SK-N-SH (cell line): Measurements from ENCODE around the gene KRTAP2-1. TPM values are rescaled to one million over a fixed set of nuclear protein-coding genes. Genes with fewer than 3 reads are reported as not detected.
"Not testable (repeated sequence)": the region's sequence is repeated elsewhere in the genome, so short reads cannot be mapped to it uniquely, and the experiment has no call there.

Source experiments
- CTCF ChIA-PET: fragments of 300-600, 350-600 bp; formaldehyde crosslinking; extraction: SDS; loops from one replicate; lab custom pipeline; 2021; lab: Yijun Ruan, JAX
- POLR2A ChIA-PET: fragments of 350-600 bp; sonication (Branson Sonifier 250); formaldehyde crosslinking; extraction: SDS; loops from one replicate; lab custom pipeline; 2020; ENCODE audit warnings: antibody characterized with exemption, inconsistent platforms; lab: Yijun Ruan, JAX
- DNase-seq: peaks from one replicate; pipeline ENCODE4 v3.0.0; 2012
- H2AFZ ChIP-seq: fragments of 200-600 bp; sonication (generic); 2 replicates; pipeline ENCODE4 v1.8.1; 2016; ENCODE audit warnings: antibody characterized with exemption, mild to moderate bottlenecking, low read depth
- H3F3A ChIP-seq: fragments of 200-600 bp; sonication (generic); replicated peaks from 2 replicates; pipeline ENCODE3; 2016; ENCODE audit warnings: antibody characterized with exemption, mild to moderate bottlenecking; ENCODE audit not compliant: insufficient read depth
- H3K27ac ChIP-seq, 2 experiments: fragments of 200-500 bp in 1 of 2; fragments of 200-600 bp in 1 of 2; sonication (Bioruptor generic) in 1 of 2; sonication (generic), shearing (Covaris generic) in 1 of 2; 2 replicates each; pipeline versions ENCODE4 v1.5.1 to v1.6.1; 2014 to 2016; ENCODE audit warnings: low read depth in 2 of 2, inconsistent platforms in 1 of 2, low read length in 1 of 2, mild to moderate bottlenecking in 1 of 2, mixed read lengths in 1 of 2
- H3K27me3 ChIP-seq: fragments of 200-600 bp; sonication (generic), shearing (Covaris generic); 2 replicates; pipeline ENCODE4 v1.6.1; 2016; ENCODE audit warnings: mixed run types; ENCODE audit not compliant: insufficient read depth
- H3K36me3 ChIP-seq, 2 experiments: fragments of 200-500 bp in 1 of 2; fragments of 200-600 bp in 1 of 2; sonication (Bioruptor generic) in 1 of 2; sonication (generic) in 1 of 2; replicated peaks in 1 of 2; 2 replicates each; pipeline versions ENCODE3 to v1.5.1; 2014 to 2016; ENCODE audit warnings: low read length in 1 of 2, mild to moderate bottlenecking in 1 of 2; ENCODE audit not compliant: insufficient read depth in 2 of 2, control insufficient read depth in 1 of 2
- H3K4me1 ChIP-seq, 2 experiments: fragments of 200-500 bp in 1 of 2; fragments of 200-600 bp in 1 of 2; sonication (Bioruptor generic) in 1 of 2; sonication (generic), shearing (Covaris generic) in 1 of 2; 2 replicates each; pipeline versions ENCODE4 v1.5.1 to v1.6.1; 2014 to 2016; ENCODE audit warnings: low read depth in 1 of 2, low read length in 1 of 2, mixed run types in 1 of 2; ENCODE audit not compliant: insufficient read depth in 2 of 2, control insufficient read depth in 1 of 2
- H3K4me2 ChIP-seq: fragments of 200-600 bp; sonication (generic), shearing (Covaris generic); 2 replicates; pipeline ENCODE4 v1.6.1; 2017; ENCODE audit warnings: mixed run types
- H3K4me3 ChIP-seq, 2 experiments: fragments of 200-500 bp in 1 of 2; fragments of 200-600 bp in 1 of 2; sonication (Bioruptor generic) in 1 of 2; sonication (generic), shearing (Covaris generic) in 1 of 2; 2 replicates each; pipeline versions ENCODE4 v1.5.1 to v1.8.1; 2014 to 2016; ENCODE audit warnings: low read depth in 2 of 2, inconsistent platforms in 1 of 2, low read length in 1 of 2, mild to moderate bottlenecking in 1 of 2, mixed read lengths in 1 of 2, moderate library complexity in 1 of 2
- H3K79me2 ChIP-seq: fragments of 200-600 bp; sonication (generic); 2 replicates; pipeline ENCODE4 v1.8.1; 2017; ENCODE audit warnings: mild to moderate bottlenecking; ENCODE audit not compliant: insufficient read depth
- H3K9ac ChIP-seq: fragments of 200-600 bp; sonication (generic); 2 replicates; pipeline ENCODE4 v1.6.1; 2017; ENCODE audit warnings: mixed run types
- H3K9me2 ChIP-seq: fragments of 200-600 bp; sonication (generic); 2 replicates; pipeline ENCODE4 v1.6.1; 2017; ENCODE audit warnings: mixed run types
- H3K9me3 ChIP-seq: fragments of 200-600 bp; sonication (generic); 2 replicates; pipeline ENCODE4 v1.6.1; 2017; ENCODE audit warnings: mixed run types, mild to moderate bottlenecking, moderate library complexity
- H4K20me1 ChIP-seq: fragments of 200-600 bp; sonication (generic); 2 replicates; pipeline ENCODE4 v1.6.1; 2017; ENCODE audit warnings: mild to moderate bottlenecking, mixed run types; ENCODE audit not compliant: insufficient read depth
- CHD2 ChIP-seq: fragments of 150-350 bp; IDR thresholded peaks from 2 replicates; pipeline ENCODE4 v1.6.1; 2018; ENCODE audit warnings: low read length; ENCODE audit not compliant: partially characterized antibody
- FOXJ3 ChIP-seq: sonication (generic); formaldehyde crosslinking; IDR thresholded peaks from 2 replicates; pipeline ENCODE4 v1.5.1; 2020; ENCODE audit warnings: mild to moderate bottlenecking, missing genetic modification reagents
- GABPA ChIP-seq: IDR thresholded peaks from 2 replicates; pipeline ENCODE4 v1.4.0; 2012; ENCODE audit warnings: low read depth, mild to moderate bottlenecking
- GATA2 ChIP-seq: sonication (generic); formaldehyde crosslinking; IDR thresholded peaks from 2 replicates; pipeline ENCODE4 v1.5.0; 2020; ENCODE audit warnings: mild to moderate bottlenecking, missing genetic modification reagents
- JUND ChIP-seq: IDR thresholded peaks from 2 replicates; pipeline ENCODE4 v1.4.0; 2012
- MEF2A ChIP-seq: IDR thresholded peaks from 2 replicates; pipeline ENCODE4 v1.4.0; 2012; ENCODE audit warnings: low read depth, borderline replicate concordance
- PBX3 ChIP-seq: IDR thresholded peaks from 2 replicates; pipeline ENCODE4; 2012
- RAD21 ChIP-seq: IDR thresholded peaks from 2 replicates; pipeline ENCODE4 v1.6.1; 2012; ENCODE audit warnings: mild to moderate bottlenecking, low read length
- RCOR1 ChIP-seq: fragments of 150-350 bp; IDR thresholded peaks from 2 replicates; pipeline ENCODE4 v1.6.1; 2017; ENCODE audit warnings: antibody characterized with exemption, low read length
- TEAD4 ChIP-seq: IDR thresholded peaks from 2 replicates; pipeline ENCODE4 v1.4.0; 2012; ENCODE audit warnings: mild to moderate bottlenecking, borderline replicate concordance; ENCODE audit not compliant: insufficient read depth
- YY1 ChIP-seq: IDR thresholded peaks from 2 replicates; pipeline ENCODE4 v1.4.0; 2012; ENCODE audit warnings: low read depth, mild to moderate bottlenecking
- WGBS: methylation state at CpG from one replicate; pipeline ENCODE4 v1.1.6; 2017; ENCODE audit warnings: low lambda C conversion rate; 5-methylcytosine and 5-hydroxymethylcytosine counted together
- polyA plus RNA-seq, 3 experiments: library from polyadenylated mRNA; depleted of rRNA; stranded (reverse); fragments of >200 nt; gene quantifications; 2 replicates each; pipeline ENCODE4 v1.2.3, GENCODE V29; 2012
- TF ChIP-seq, protein P1 (sequence below): IDR thresholded peaks from 2 replicates; pipeline ENCODE4 v1.6.1; 2012; ENCODE audit warnings: mild to moderate bottlenecking, low read depth, low read length, moderate library complexity

The KRTAP2-1 gene
- polyA plus RNA-seq, 1 of the 3 experiments (the other 2 are of a cell fraction), result not detected

DNA sequence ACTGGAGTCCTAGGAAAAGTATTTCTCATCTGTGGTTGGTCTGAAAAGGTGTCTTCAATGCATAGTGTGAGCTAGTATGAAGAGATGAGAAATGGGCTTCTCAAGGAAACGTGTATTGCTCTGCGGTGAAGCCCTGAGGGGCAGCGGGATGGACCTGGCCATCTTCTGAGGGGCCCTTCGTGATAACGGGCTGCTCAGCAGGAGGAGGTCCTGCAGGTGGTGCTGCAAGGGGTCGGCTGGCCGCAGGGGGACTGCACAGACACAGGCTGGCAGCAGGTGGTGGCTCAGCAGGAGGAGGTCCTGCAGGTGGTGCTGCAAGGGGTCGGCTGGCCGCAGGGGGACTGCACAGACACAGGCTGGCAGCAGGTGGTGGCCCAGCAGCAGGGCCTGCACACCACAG, 7.4 kb upstream of the KRTAP2-1 start:
- H3K9ac ChIP-seq, H2AFZ ChIP-seq, POLR2A ChIA-PET, H3K9me2 ChIP-seq, H3K79me2 ChIP-seq, H3K27me3 ChIP-seq, H3K4me1 ChIP-seq, H3K27ac ChIP-seq, DNase-seq, H3K36me3 ChIP-seq, H3K4me2 ChIP-seq, H3K4me3 ChIP-seq, H3K9me3 ChIP-seq, H4K20me1 ChIP-seq: not testable (repeated sequence)
- peaks cover 14% of the 10 kb centered on the region for H3F3A ChIP-seq
- 46% methylated on average over 7 of the region's 9 CpGs for WGBS
- CTCF ChIA-PET, result interaction anchor here (0.7 kb wide), 1 partner anchor 49 kb away, joined by 3 read pairs; no protein-coding TSS in a partner anchor

GRCh38 chr17:41054025-41054424, 6.9 kb upstream of the KRTAP2-1 start:
- H3K27ac ChIP-seq, result no peak overlapping the region

More at GRCh38 chr17:41054025-41054424, 6.9 kb upstream of the KRTAP2-1 start:
- TF ChIP-seq GABPA, result no peak
- TF ChIP-seq FOXJ3 (CRISPR knock-in tag), result no peak
- no peak for TF ChIP-seq PBX3
- no peak for TF ChIP-seq TEAD4
- no peak for TF ChIP-seq CHD2
- TF ChIP-seq, protein P1, sequence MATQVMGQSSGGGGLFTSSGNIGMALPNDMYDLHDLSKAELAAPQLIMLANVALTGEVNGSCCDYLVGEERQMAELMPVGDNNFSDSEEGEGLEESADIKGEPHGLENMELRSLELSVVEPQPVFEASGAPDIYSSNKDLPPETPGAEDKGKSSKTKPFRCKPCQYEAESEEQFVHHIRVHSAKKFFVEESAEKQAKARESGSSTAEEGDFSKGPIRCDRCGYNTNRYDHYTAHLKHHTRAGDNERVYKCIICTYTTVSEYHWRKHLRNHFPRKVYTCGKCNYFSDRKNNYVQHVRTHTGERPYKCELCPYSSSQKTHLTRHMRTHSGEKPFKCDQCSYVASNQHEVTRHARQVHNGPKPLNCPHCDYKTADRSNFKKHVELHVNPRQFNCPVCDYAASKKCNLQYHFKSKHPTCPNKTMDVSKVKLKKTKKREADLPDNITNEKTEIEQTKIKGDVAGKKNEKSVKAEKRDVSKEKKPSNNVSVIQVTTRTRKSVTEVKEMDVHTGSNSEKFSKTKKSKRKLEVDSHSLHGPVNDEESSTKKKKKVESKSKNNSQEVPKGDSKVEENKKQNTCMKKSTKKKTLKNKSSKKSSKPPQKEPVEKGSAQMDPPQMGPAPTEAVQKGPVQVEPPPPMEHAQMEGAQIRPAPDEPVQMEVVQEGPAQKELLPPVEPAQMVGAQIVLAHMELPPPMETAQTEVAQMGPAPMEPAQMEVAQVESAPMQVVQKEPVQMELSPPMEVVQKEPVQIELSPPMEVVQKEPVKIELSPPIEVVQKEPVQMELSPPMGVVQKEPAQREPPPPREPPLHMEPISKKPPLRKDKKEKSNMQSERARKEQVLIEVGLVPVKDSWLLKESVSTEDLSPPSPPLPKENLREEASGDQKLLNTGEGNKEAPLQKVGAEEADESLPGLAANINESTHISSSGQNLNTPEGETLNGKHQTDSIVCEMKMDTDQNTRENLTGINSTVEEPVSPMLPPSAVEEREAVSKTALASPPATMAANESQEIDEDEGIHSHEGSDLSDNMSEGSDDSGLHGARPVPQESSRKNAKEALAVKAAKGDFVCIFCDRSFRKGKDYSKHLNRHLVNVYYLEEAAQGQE, result no peak
- no peak for TF ChIP-seq MEF2A
- no peak for TF ChIP-seq JUND
- TF ChIP-seq RCOR1, result no peak
- TF ChIP-seq YY1, result no peak
- TF ChIP-seq RAD21, result no peak
- no peak for TF ChIP-seq GATA2 (CRISPR knock-in tag)
- WGBS, result 38% methylated on average over 4 of the region's 4 CpGs
- H3K4me1 ChIP-seq, result peaks cover 0 to 5% of the 10 kb centered on the region in 2 experiments; a peak in 1 of 4 replicates
- peaks cover 0 to 4% of the 10 kb centered on the region in 2 experiments for H3K36me3 ChIP-seq
- no peak for DNase-seq
- H3K4me3 ChIP-seq, result no peak overlapping the region
- no peak overlapping the region for H2AFZ ChIP-seq
- POLR2A ChIA-PET, result no interaction called here
- H3K27me3 ChIP-seq, result no peaks in the 10 kb centered on the region
- H3K4me2 ChIP-seq, result no peak overlapping the region
- H3K9ac ChIP-seq, result no peak overlapping the region
- peaks cover 13% of the 10 kb centered on the region for H3F3A ChIP-seq
- H4K20me1 ChIP-seq, result no peaks in the 10 kb centered on the region
- no peaks in the 10 kb centered on the region for H3K79me2 ChIP-seq
- CTCF ChIA-PET, result interaction anchor here (0.7 kb wide), 1 partner anchor 48 kb away, joined by 3 read pairs; no protein-coding TSS in a partner anchor
- H3K9me3 ChIP-seq, result no peaks in the 10 kb centered on the region
- H3K9me2 ChIP-seq, result no peaks in the 10 kb centered on the region
